MM.1S (cell line): ENCODE measurements around the gene ARMS2.

Experiments
- DNase-seq: peaks from one replicate; pipeline ENCODE4 v3.0.0-alpha.2; 2015
- H2AFZ ChIP-seq: fragments of 300-600 bp; sonication (generic); 2 replicates; pipeline ENCODE4 v1.6.0; 2016; ENCODE audit warnings: antibody characterized with exemption, low read length
- H3F3A ChIP-seq: fragments of 300-600 bp; sonication (generic); 2 replicates; pipeline ENCODE4 v1.6.1; 2016; ENCODE audit warnings: mild to moderate bottlenecking, antibody characterized with exemption, low read length, moderate library complexity, mixed read lengths; ENCODE audit not compliant: insufficient read depth
- H3K27ac ChIP-seq: fragments of 300-600 bp; sonication (generic); 2 replicates; pipeline ENCODE4 v1.5.1; 2016; ENCODE audit warnings: mild to moderate bottlenecking, low read length
- H3K27me3 ChIP-seq: fragments of 300-600 bp; sonication (generic); replicated peaks from 2 replicates; pipeline ENCODE4 v1.6.0; 2016; ENCODE audit warnings: low read length; ENCODE audit not compliant: insufficient read depth
- H3K36me3 ChIP-seq: fragments of 300-600 bp; sonication (generic); replicated peaks from 2 replicates; pipeline ENCODE4 v1.6.1; 2016; ENCODE audit warnings: mild to moderate bottlenecking, low read length, mixed read lengths; ENCODE audit not compliant: insufficient read depth
- H3K4me1 ChIP-seq: fragments of 300-600 bp; sonication (generic); 2 replicates; pipeline ENCODE4 v1.6.1; 2016; ENCODE audit warnings: low read length, mixed read lengths
- H3K4me2 ChIP-seq: fragments of 300-600 bp; sonication (generic); 2 replicates; pipeline ENCODE4 v1.6.0; 2016; ENCODE audit warnings: low read depth, low read length
- H3K4me3 ChIP-seq: fragments of 300-600 bp; sonication (generic); 2 replicates; pipeline ENCODE4 v1.5.1; 2016; ENCODE audit warnings: low read length, mixed read lengths
- H3K79me2 ChIP-seq: fragments of 300-600 bp; sonication (generic); 2 replicates; pipeline ENCODE4 v1.6.1; 2016; ENCODE audit warnings: mixed run types, low read length, mixed read lengths
- H3K9ac ChIP-seq: fragments of 300-600 bp; sonication (generic); 2 replicates; pipeline ENCODE4 v1.6.1; 2016; ENCODE audit warnings: low read length, mixed read lengths
- H3K9me2 ChIP-seq: fragments of 300-600 bp; sonication (generic); replicated peaks from 2 replicates; pipeline ENCODE4 v1.6.1; 2016; ENCODE audit warnings: mild to moderate bottlenecking, low read length, mixed read lengths; ENCODE audit not compliant: insufficient read depth
- H3K9me3 ChIP-seq: fragments of 300-600 bp; sonication (generic); replicated peaks from 2 replicates; pipeline ENCODE4 v1.6.1; 2016; ENCODE audit warnings: mild to moderate bottlenecking, low read length, mixed read lengths; ENCODE audit not compliant: insufficient read depth
- H4K20me1 ChIP-seq: fragments of 300-600 bp; sonication (generic); 2 replicates; pipeline ENCODE4 v1.6.1; 2016; ENCODE audit warnings: mild to moderate bottlenecking, low read length, moderate library complexity, mixed read lengths; ENCODE audit not compliant: insufficient read depth
- CTCF ChIP-seq: fragments of 300-600 bp; sonication (generic); IDR thresholded peaks from 2 replicates; pipeline ENCODE4 v1.5.1; 2016; ENCODE audit warnings: antibody characterized with exemption, low read length, mixed read lengths
- EZH2 ChIP-seq: fragments of 300-600 bp; sonication (generic); optimal IDR thresholded peaks from 2 replicates; pipeline ENCODE3; 2017; ENCODE audit warnings: low read depth, mild to moderate bottlenecking, antibody characterized with exemption, low read length, mixed read lengths
- EZH2phosphoT487 ChIP-seq: fragments of 300-600 bp; sonication (generic); IDR thresholded peaks from 2 replicates; pipeline ENCODE4 v1.6.1; 2018; ENCODE audit warnings: antibody characterized with exemption, low read length

The ARMS2 gene

GRCh38 chr10:122492006-122492405 is 37.6 kb downstream of the ARMS2 start:
- Histone ChIP-seq H3K4me1 (no peaks in the 10 kb centered on the region), H2AFZ (no peak overlapping the region), H3K4me2 (no peak overlapping the region), H3F3A (no peaks in the 10 kb centered on the region), H3K9ac (no peak overlapping the region), H3K9me2 (no peaks in the 10 kb centered on the region), H4K20me1 (no peaks in the 10 kb centered on the region), H3K27me3 (peaks cover 13% of the 10 kb centered on the region), H3K4me3 (no peak overlapping the region), H3K79me2 (no peaks in the 10 kb centered on the region), H3K9me3 (no peaks in the 10 kb centered on the region), H3K36me3 (no peaks in the 10 kb centered on the region), H3K27ac (no peak overlapping the region)
- no peak for TF ChIP-seq EZH2
- TF ChIP-seq CTCF: no peak
- no peak for TF ChIP-seq EZH2phosphoT487
- no peak for DNase-seq

- Histone ChIP-seq H3K9me2 (no peaks in the 10 kb centered on the region), H3K9ac (no peak overlapping the region), H3K4me2 (no peak overlapping the region), H3K27me3 (peaks cover 13% of the 10 kb centered on the region), H3K9me3 (no peaks in the 10 kb centered on the region), H3K4me1 (no peaks in the 10 kb centered on the region), H4K20me1 (no peaks in the 10 kb centered on the region), H3K79me2 (no peaks in the 10 kb centered on the region), H3K36me3 (no peaks in the 10 kb centered on the region), H3K27ac (no peak overlapping the region), H2AFZ (no peak overlapping the region), H3K4me3 (no peak overlapping the region), H3F3A (no peaks in the 10 kb centered on the region)
- TF ChIP-seq EZH2phosphoT487: no peak
- no peak for TF ChIP-seq CTCF
- TF ChIP-seq EZH2: no peak
- no peak for DNase-seq
Measured at GRCh38 chr10:122492999-122493481, 38.6 kb downstream of the ARMS2 start.

GRCh38 chr10:122493761-122494160 is 39.3 kb downstream of the ARMS2 start:
- no peak overlapping the region for H3K4me3 ChIP-seq
- no peak for DNase-seq
- H3K79me2 ChIP-seq: no peaks in the 10 kb centered on the region
- no peaks in the 10 kb centered on the region for H3K36me3 ChIP-seq
- no peak overlapping the region for H2AFZ ChIP-seq
- H3K9me2 ChIP-seq: no peaks in the 10 kb centered on the region
- H3K4me1 ChIP-seq: no peaks in the 10 kb centered on the region
- no peaks in the 10 kb centered on the region for H3F3A ChIP-seq
- TF ChIP-seq CTCF (no peak), EZH2 (no peak), EZH2phosphoT487 (no peak)
- no peak overlapping the region for H3K4me2 ChIP-seq
- H3K27ac ChIP-seq: no peak overlapping the region
- H3K9me3 ChIP-seq: no peaks in the 10 kb centered on the region
- H3K9ac ChIP-seq: no peak overlapping the region
- no peaks in the 10 kb centered on the region for H4K20me1 ChIP-seq
- peaks cover 11% of the 10 kb centered on the region for H3K27me3 ChIP-seq
